SK-N-SH (cell line): ENCODE data around the gene ZNF639. TPM values are rescaled to one million over a fixed set of nuclear protein-coding genes. Genes with fewer than 3 reads are reported as not detected.

ENCODE experiments used
- CTCF ChIA-PET: fragments of 300-600, 350-600 bp; formaldehyde crosslinking; extraction: SDS; loops from one replicate; lab custom pipeline; 2021; lab: Yijun Ruan, JAX
- POLR2A ChIA-PET: fragments of 350-600 bp; sonication (Branson Sonifier 250); formaldehyde crosslinking; extraction: SDS; loops from one replicate; lab custom pipeline; 2020; ENCODE audit warnings: antibody characterized with exemption, inconsistent platforms; lab: Yijun Ruan, JAX
- DNase-seq: peaks from one replicate; pipeline ENCODE4 v3.0.0; 2012
- H2AFZ ChIP-seq: fragments of 200-600 bp; sonication (generic); 2 replicates; pipeline ENCODE4 v1.8.1; 2016; ENCODE audit warnings: antibody characterized with exemption, mild to moderate bottlenecking, low read depth
- H3F3A ChIP-seq: fragments of 200-600 bp; sonication (generic); replicated peaks from 2 replicates; pipeline ENCODE3; 2016; ENCODE audit warnings: antibody characterized with exemption, mild to moderate bottlenecking; ENCODE audit not compliant: insufficient read depth
- H3K27ac ChIP-seq, 2 experiments: fragments of 200-500 bp in 1 of 2; fragments of 200-600 bp in 1 of 2; sonication (Bioruptor generic) in 1 of 2; sonication (generic), shearing (Covaris generic) in 1 of 2; 2 replicates each; pipeline versions ENCODE4 v1.5.1 to v1.6.1; 2014 to 2016; ENCODE audit warnings: low read depth in 2 of 2, inconsistent platforms in 1 of 2, low read length in 1 of 2, mild to moderate bottlenecking in 1 of 2, mixed read lengths in 1 of 2
- H3K27me3 ChIP-seq: fragments of 200-600 bp; sonication (generic), shearing (Covaris generic); 2 replicates; pipeline ENCODE4 v1.6.1; 2016; ENCODE audit warnings: mixed run types; ENCODE audit not compliant: insufficient read depth
- H3K36me3 ChIP-seq, 2 experiments: fragments of 200-500 bp in 1 of 2; fragments of 200-600 bp in 1 of 2; sonication (Bioruptor generic) in 1 of 2; sonication (generic) in 1 of 2; replicated peaks in 1 of 2; 2 replicates each; pipeline versions ENCODE3 to v1.5.1; 2014 to 2016; ENCODE audit warnings: low read length in 1 of 2, mild to moderate bottlenecking in 1 of 2; ENCODE audit not compliant: insufficient read depth in 2 of 2, control insufficient read depth in 1 of 2
- H3K4me1 ChIP-seq, 2 experiments: fragments of 200-500 bp in 1 of 2; fragments of 200-600 bp in 1 of 2; sonication (Bioruptor generic) in 1 of 2; sonication (generic), shearing (Covaris generic) in 1 of 2; 2 replicates each; pipeline versions ENCODE4 v1.5.1 to v1.6.1; 2014 to 2016; ENCODE audit warnings: low read depth in 1 of 2, low read length in 1 of 2, mixed run types in 1 of 2; ENCODE audit not compliant: insufficient read depth in 2 of 2, control insufficient read depth in 1 of 2
- H3K4me2 ChIP-seq: fragments of 200-600 bp; sonication (generic), shearing (Covaris generic); 2 replicates; pipeline ENCODE4 v1.6.1; 2017; ENCODE audit warnings: mixed run types
- H3K4me3 ChIP-seq, 2 experiments: fragments of 200-500 bp in 1 of 2; fragments of 200-600 bp in 1 of 2; sonication (Bioruptor generic) in 1 of 2; sonication (generic), shearing (Covaris generic) in 1 of 2; 2 replicates each; pipeline versions ENCODE4 v1.5.1 to v1.8.1; 2014 to 2016; ENCODE audit warnings: low read depth in 2 of 2, inconsistent platforms in 1 of 2, low read length in 1 of 2, mild to moderate bottlenecking in 1 of 2, mixed read lengths in 1 of 2, moderate library complexity in 1 of 2
- H3K79me2 ChIP-seq: fragments of 200-600 bp; sonication (generic); 2 replicates; pipeline ENCODE4 v1.8.1; 2017; ENCODE audit warnings: mild to moderate bottlenecking; ENCODE audit not compliant: insufficient read depth
- H3K9ac ChIP-seq: fragments of 200-600 bp; sonication (generic); 2 replicates; pipeline ENCODE4 v1.6.1; 2017; ENCODE audit warnings: mixed run types
- H3K9me2 ChIP-seq: fragments of 200-600 bp; sonication (generic); 2 replicates; pipeline ENCODE4 v1.6.1; 2017; ENCODE audit warnings: mixed run types
- H3K9me3 ChIP-seq: fragments of 200-600 bp; sonication (generic); 2 replicates; pipeline ENCODE4 v1.6.1; 2017; ENCODE audit warnings: mixed run types, mild to moderate bottlenecking, moderate library complexity
- H4K20me1 ChIP-seq: fragments of 200-600 bp; sonication (generic); 2 replicates; pipeline ENCODE4 v1.6.1; 2017; ENCODE audit warnings: mild to moderate bottlenecking, mixed run types; ENCODE audit not compliant: insufficient read depth
- EZH2phosphoT487 ChIP-seq: fragments of 200-600 bp; sonication (generic); IDR thresholded peaks from 2 replicates; pipeline ENCODE4 v1.6.1; 2017; ENCODE audit warnings: low read depth, mixed run types, mild to moderate bottlenecking, antibody characterized with exemption, moderate library complexity, borderline replicate concordance
- GABPA ChIP-seq: IDR thresholded peaks from 2 replicates; pipeline ENCODE4 v1.4.0; 2012; ENCODE audit warnings: low read depth, mild to moderate bottlenecking
- GATA2 ChIP-seq: sonication (generic); formaldehyde crosslinking; IDR thresholded peaks from 2 replicates; pipeline ENCODE4 v1.5.0; 2020; ENCODE audit warnings: mild to moderate bottlenecking, missing genetic modification reagents
- IRF3 ChIP-seq: fragments of 150-350 bp; IDR thresholded peaks from 2 replicates; pipeline ENCODE4 v1.6.1; 2016; ENCODE audit warnings: mild to moderate bottlenecking, low read depth, low read length
- MAX ChIP-seq: IDR thresholded peaks from 2 replicates; pipeline ENCODE4 v1.4.0; 2012; ENCODE audit warnings: low read depth
- MEF2A ChIP-seq: IDR thresholded peaks from 2 replicates; pipeline ENCODE4 v1.4.0; 2012; ENCODE audit warnings: low read depth, borderline replicate concordance
- MXI1 ChIP-seq: IDR thresholded peaks from 2 replicates; pipeline ENCODE4 v1.6.1; 2012; ENCODE audit warnings: mild to moderate bottlenecking, low read depth, low read length, improper control_type of control experiment
- NFIC ChIP-seq: IDR thresholded peaks from 2 replicates; pipeline ENCODE4 v1.4.0; 2012; ENCODE audit warnings: borderline replicate concordance
- PBX3 ChIP-seq: IDR thresholded peaks from 2 replicates; pipeline ENCODE4; 2012
- RAD21 ChIP-seq: IDR thresholded peaks from 2 replicates; pipeline ENCODE4 v1.6.1; 2012; ENCODE audit warnings: mild to moderate bottlenecking, low read length
- RCOR1 ChIP-seq: fragments of 150-350 bp; IDR thresholded peaks from 2 replicates; pipeline ENCODE4 v1.6.1; 2017; ENCODE audit warnings: antibody characterized with exemption, low read length
- RFX5 ChIP-seq: IDR thresholded peaks from 2 replicates; pipeline ENCODE4 v1.6.1; 2012; ENCODE audit warnings: mild to moderate bottlenecking, improper control_type of control experiment, low read length
- RXRA ChIP-seq: IDR thresholded peaks from 2 replicates; pipeline ENCODE4 v1.4.0; 2012; ENCODE audit warnings: low read depth, mild to moderate bottlenecking, borderline replicate concordance
- SMC3 ChIP-seq: IDR thresholded peaks from 2 replicates; pipeline ENCODE4 v1.6.1; 2012; ENCODE audit warnings: low read depth, low read length, improper control_type of control experiment
- TAF1 ChIP-seq: IDR thresholded peaks from 2 replicates; pipeline ENCODE4 v1.6.1; 2012; ENCODE audit warnings: low read depth, mild to moderate bottlenecking, low read length, moderate library complexity, borderline replicate concordance
- TCF12 ChIP-seq: IDR thresholded peaks from 2 replicates; pipeline ENCODE4 v1.4.0; 2012
- USF2 ChIP-seq: fragments of 150-350 bp; IDR thresholded peaks from 2 replicates; pipeline ENCODE4 v1.6.1; 2017; ENCODE audit warnings: antibody characterized with exemption, low read length, low read depth, borderline replicate concordance
- YY1 ChIP-seq: IDR thresholded peaks from 2 replicates; pipeline ENCODE4 v1.4.0; 2012; ENCODE audit warnings: low read depth, mild to moderate bottlenecking
- ZBTB33 ChIP-seq: IDR thresholded peaks from 2 replicates; pipeline ENCODE4 v1.4.0; 2012; ENCODE audit warnings: low read depth, borderline replicate concordance
- WGBS: methylation state at CpG from one replicate; pipeline ENCODE4 v1.1.6; 2017; ENCODE audit warnings: low lambda C conversion rate; 5-methylcytosine and 5-hydroxymethylcytosine counted together
- polyA plus RNA-seq, 3 experiments: library from polyadenylated mRNA; depleted of rRNA; stranded (reverse); fragments of >200 nt; gene quantifications; 2 replicates each; pipeline ENCODE4 v1.2.3, GENCODE V29; 2012

The ZNF639 gene
- polyA plus RNA-seq, 1 of the 3 experiments (the other 2 are of a cell fraction) = 9.6 TPM

GRCh38 chr3:179299999-179300613 lies 22.7 kb upstream of the ZNF639 start:
- Histone ChIP-seq H3K4me1 (no peaks in the 10 kb centered on the region), H3K27ac (no peak overlapping the region), H3K4me2 (no peak overlapping the region), H4K20me1 (no peaks in the 10 kb centered on the region), H3K4me3 (no peak overlapping the region), H3K9ac (no peak overlapping the region), H3K27me3 (no peaks in the 10 kb centered on the region), H3K36me3 (no peaks in the 10 kb centered on the region), H2AFZ (no peak overlapping the region), H3K79me2 (no peaks in the 10 kb centered on the region), H3K9me3 (no peaks in the 10 kb centered on the region), H3F3A (no peaks in the 10 kb centered on the region), H3K9me2 (no peaks in the 10 kb centered on the region)
- POLR2A ChIA-PET = no interaction called here
- TF ChIP-seq GATA2 (CRISPR knock-in tag) (no peak), RCOR1 (no peak), RXRA (no peak), RFX5 (no peak), IRF3 (no peak)
- CTCF ChIA-PET = no interaction called here
- no peak for DNase-seq
- WGBS = 53% methylated on average over 5 of the region's 5 CpGs

GRCh38 chr3:179301645-179302044 lies 21.2 kb upstream of the ZNF639 start:
- Histone ChIP-seq H3K9ac (no peak overlapping the region), H4K20me1 (no peaks in the 10 kb centered on the region), H3K4me2 (no peak overlapping the region), H2AFZ (no peak overlapping the region), H3K4me1 (peaks cover 0 to 6% of the 10 kb centered on the region in 2 experiments; a peak in 1 of 4 replicates), H3K36me3 (no peaks in the 10 kb centered on the region), H3K4me3 (no peak overlapping the region), H3F3A (no peaks in the 10 kb centered on the region), H3K27ac (no peak overlapping the region), H3K27me3 (no peaks in the 10 kb centered on the region), H3K9me3 (no peaks in the 10 kb centered on the region), H3K79me2 (no peaks in the 10 kb centered on the region), H3K9me2 (no peaks in the 10 kb centered on the region)
- no peak for DNase-seq
- ChIA-PET POLR2A (no interaction called here), CTCF (interaction anchor here (1.4 kb wide), 2 partner anchors 196 to 275 kb away, joined by 3 read pairs; no protein-coding TSS in a partner anchor)
- WGBS = 59% methylated on average over 3 of the region's 3 CpGs
- TF ChIP-seq EZH2phosphoT487 (no peak), ZBTB33 (no peak), MAX (no peak), TCF12 (no peak), USF2 (no peak), MXI1 (no peak), RAD21 (no peak), PBX3 (no peak), RCOR1 (no peak), GABPA (no peak), SMC3 (no peak), IRF3 (no peak), RXRA (no peak), NFIC (no peak), MEF2A (no peak), YY1 (no peak), GATA2 (CRISPR knock-in tag) (no peak), TAF1 (no peak)
